HEK293 (cell line): Measurements from ENCODE around the gene HOXC5.
A peak's percentile ranks its signal among the peaks of the same experiment; 100 is the strongest.

ENCODE experiments used
- CTCF ChIA-PET: fragments of 350-600 bp; formaldehyde crosslinking; extraction: SDS; loops from one replicate; lab custom pipeline; 2021; ENCODE audit warnings: antibody characterized with exemption; lab: Yijun Ruan, JAX
- POLR2A ChIA-PET: fragments of 300-600 bp; formaldehyde crosslinking; extraction: SDS; loops from one replicate; lab custom pipeline; 2020; ENCODE audit warnings: antibody characterized with exemption, inconsistent platforms; lab: Yijun Ruan, JAX
- H3K27ac ChIP-seq: fragments of 200-500 bp; sonication (Bioruptor generic); 2 replicates; pipeline ENCODE4 v1.5.1; 2014; ENCODE audit warnings: low read depth, low read length, control low read depth, inconsistent platforms; ENCODE audit errors: extremely low read depth
- H3K36me3 ChIP-seq, 2 experiments: fragments of 200-500 bp in 1 of 2; sonication (Bioruptor generic) in 1 of 2; 1 replicate in 1 of 2; 2 replicates in 1 of 2; pipeline ENCODE4 v1.5.1; 2014 to 2017; ENCODE audit warnings: inconsistent platforms in 2 of 2, low read length in 2 of 2; ENCODE audit not compliant: control insufficient read depth in 2 of 2, insufficient read depth in 1 of 2
- H3K4me1 ChIP-seq: fragments of 200-500 bp; sonication (Bioruptor generic); 2 replicates; pipeline ENCODE4 v1.5.1; 2014; ENCODE audit warnings: mild to moderate bottlenecking, low read length, inconsistent platforms; ENCODE audit not compliant: control insufficient read depth, insufficient read depth
- H3K4me3 ChIP-seq: 2 replicates; pipeline ENCODE4 v1.5.1; 2011; ENCODE audit warnings: low read depth, mild to moderate bottlenecking, control low read depth, low read length, moderate library complexity
- H3K9me3 ChIP-seq: fragments of 200-500 bp; sonication (Bioruptor generic); 2 replicates; pipeline ENCODE4 v1.5.1; 2014; ENCODE audit warnings: low read depth, low read length, inconsistent platforms; ENCODE audit not compliant: control insufficient read depth, insufficient read depth
- EGR2 ChIP-seq: fragments of 450-650 bp; formaldehyde crosslinking; IDR thresholded peaks from 2 replicates; pipeline ENCODE4 v1.5.1; 2016; ENCODE audit warnings: low read depth, missing biosample characterization, missing genetic modification characterization
- GLI2 ChIP-seq: fragments of 450-650 bp; formaldehyde crosslinking; IDR thresholded peaks from 2 replicates; pipeline ENCODE4; 2017; ENCODE audit warnings: missing biosample characterization, missing genetic modification characterization, low read depth, borderline replicate concordance
- IKZF3 ChIP-seq: fragments of 450-650 bp; IDR thresholded peaks from 2 replicates; pipeline ENCODE4 v1.5.0; 2018; ENCODE audit warnings: missing biosample characterization, mild to moderate bottlenecking, missing genetic modification characterization, moderate library complexity
- KLF8 ChIP-seq: fragments of 450-650 bp; formaldehyde crosslinking; IDR thresholded peaks from 2 replicates; pipeline ENCODE4 v1.5.1; 2016; ENCODE audit warnings: missing biosample characterization, missing genetic modification characterization
- MYNN ChIP-seq: fragments of 450-650 bp; formaldehyde crosslinking; IDR thresholded peaks from 2 replicates; pipeline ENCODE4 v1.5.1; 2016; ENCODE audit warnings: missing biosample characterization, missing genetic modification characterization, borderline replicate concordance
- PATZ1 ChIP-seq: fragments of 450-650 bp; formaldehyde crosslinking; IDR thresholded peaks from 2 replicates; pipeline ENCODE4 v1.5.1; 2016; ENCODE audit warnings: missing biosample characterization, missing genetic modification characterization
- SCRT1 ChIP-seq: fragments of 450-650 bp; formaldehyde crosslinking; IDR thresholded peaks from 2 replicates; pipeline ENCODE4 v1.5.1; 2016; ENCODE audit warnings: missing biosample characterization, missing genetic modification characterization, borderline replicate concordance
- SP7 ChIP-seq: fragments of 450-650 bp; formaldehyde crosslinking; IDR thresholded peaks from 2 replicates; pipeline ENCODE4 v1.5.1; 2016; ENCODE audit warnings: missing biosample characterization, missing genetic modification characterization
- WT1 ChIP-seq: fragments of 450-650 bp; formaldehyde crosslinking; IDR thresholded peaks from 2 replicates; pipeline ENCODE4 v1.5.1; 2016; ENCODE audit warnings: missing biosample characterization, missing genetic modification characterization
- ZBTB1 ChIP-seq: fragments of 450-650 bp; formaldehyde crosslinking; IDR thresholded peaks from 2 replicates; pipeline ENCODE4 v1.5.1; 2016; ENCODE audit warnings: missing biosample characterization, missing genetic modification characterization
- ZFHX2 ChIP-seq: fragments of 450-650 bp; formaldehyde crosslinking; conservative IDR thresholded peaks from 2 replicates; pipeline ENCODE4 v1.5.1; 2016; ENCODE audit warnings: missing biosample characterization, missing genetic modification characterization
- ZFP3 ChIP-seq: fragments of 450-650 bp; formaldehyde crosslinking; IDR thresholded peaks from 2 replicates; pipeline ENCODE4 v1.5.1; 2016; ENCODE audit warnings: low read depth, missing biosample characterization, missing genetic modification characterization
- ZFP69B ChIP-seq: fragments of 450-650 bp; formaldehyde crosslinking; IDR thresholded peaks from 2 replicates; pipeline ENCODE4 v1.5.1; 2016; ENCODE audit warnings: missing biosample characterization, missing genetic modification characterization
- ZNF335 ChIP-seq: fragments of 450-650 bp; formaldehyde crosslinking; conservative IDR thresholded peaks from 2 replicates; pipeline ENCODE4 v1.5.1; 2016; ENCODE audit warnings: missing biosample characterization, missing genetic modification characterization
- ZNF350 ChIP-seq: fragments of 450-650 bp; formaldehyde crosslinking; IDR thresholded peaks from 2 replicates; pipeline ENCODE4 v1.5.0; 2017; ENCODE audit warnings: missing biosample characterization, mild to moderate bottlenecking, missing genetic modification characterization
- ZNF366 ChIP-seq: fragments of 450-650 bp; formaldehyde crosslinking; conservative IDR thresholded peaks from 2 replicates; pipeline ENCODE4 v1.5.1; 2016; ENCODE audit warnings: missing biosample characterization, missing genetic modification characterization
- ZNF660 ChIP-seq: fragments of 450-650 bp; IDR thresholded peaks from 2 replicates; pipeline ENCODE4 v1.5.1; 2018; ENCODE audit warnings: missing biosample characterization, mild to moderate bottlenecking, missing genetic modification characterization
- ZNF692 ChIP-seq: fragments of 450-650 bp; formaldehyde crosslinking; IDR thresholded peaks from 2 replicates; pipeline ENCODE4 v1.5.1; 2016; ENCODE audit warnings: missing biosample characterization, missing genetic modification characterization
- ZNF785 ChIP-seq: fragments of 450-650 bp; formaldehyde crosslinking; IDR thresholded peaks from 2 replicates; pipeline ENCODE4 v1.5.1; 2016; ENCODE audit warnings: missing biosample characterization, missing genetic modification characterization
- TF ChIP-seq, protein P1 (sequence below): fragments of 450-650 bp; formaldehyde crosslinking; IDR thresholded peaks from 2 replicates; pipeline ENCODE4 v1.5.1; 2017; ENCODE audit warnings: missing biosample characterization, missing genetic modification characterization
- TF ChIP-seq, protein P2 (sequence below): fragments of 450-650 bp; formaldehyde crosslinking; IDR thresholded peaks from 2 replicates; pipeline ENCODE4 v1.5.1; 2016; ENCODE audit warnings: missing biosample characterization, missing genetic modification characterization
- TF ChIP-seq, protein P3 (sequence below): fragments of 450-650 bp; IDR thresholded peaks from 2 replicates; pipeline ENCODE4 v1.5.1; 2018; ENCODE audit warnings: missing biosample characterization, missing genetic modification characterization
- TF ChIP-seq, protein P4 (sequence below): fragments of 450-650 bp; formaldehyde crosslinking; IDR thresholded peaks from 2 replicates; pipeline ENCODE4 v1.5.1; 2017; ENCODE audit warnings: missing biosample characterization, missing genetic modification characterization

The HOXC5 gene

DNA sequence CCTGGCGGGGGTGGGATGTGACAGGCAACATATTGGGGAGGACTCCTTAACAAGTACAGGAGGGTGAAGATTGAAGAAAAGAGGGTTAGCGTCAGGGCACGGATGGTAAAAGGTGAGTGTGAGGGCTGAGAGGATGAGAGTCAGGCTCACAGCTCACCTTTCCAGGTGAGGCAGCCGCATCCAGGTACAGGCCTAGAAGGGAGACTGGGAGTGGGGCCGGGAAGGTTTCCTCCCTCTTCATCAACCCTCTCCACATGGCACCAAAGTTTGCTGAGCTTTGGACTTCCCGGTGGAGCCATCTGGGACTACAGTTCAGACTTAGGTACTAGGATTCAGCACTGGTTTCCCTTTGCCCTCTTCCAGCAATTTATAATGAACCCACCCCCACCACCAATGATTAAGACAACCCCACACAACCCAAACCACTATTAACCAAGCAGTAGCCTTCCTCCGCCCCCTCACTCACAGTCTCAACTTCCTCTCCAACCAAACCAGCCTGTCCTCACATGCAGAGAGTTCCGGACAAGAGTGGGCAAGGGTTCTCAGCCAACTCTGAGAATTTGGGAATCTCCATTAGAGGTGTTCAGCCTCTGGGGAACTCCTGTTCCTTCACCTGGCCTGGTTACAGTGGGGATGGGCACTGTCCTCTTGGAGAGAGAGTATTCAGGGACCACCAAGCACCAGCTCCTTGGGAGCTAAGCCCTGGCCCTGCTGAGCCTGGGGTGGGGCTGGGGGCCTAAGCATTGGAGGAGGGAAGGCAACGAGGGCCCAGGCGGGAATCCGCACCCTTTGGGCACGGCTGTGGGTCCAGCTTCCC, 18.4 kb downstream of the HOXC5 start:
- POLR2A ChIA-PET = interaction anchor here (0.6 to 2.5 kb wide), 2 partner anchors 10 to 1773 kb away, joined by 8 to 13 read pairs; no protein-coding TSS in a partner anchor
- Histone ChIP-seq H3K4me3 (no peak overlapping the region), H3K36me3 (peaks cover 4 to 28% of the 10 kb centered on the region in 2 experiments)
- TF ChIP-seq SCRT1 (tag by site-specific recombination) (no peak), IKZF3 (tag by site-specific recombination) (0 out of 2 replicates have a peak, but pooled peaks have one; percentile 32), ZNF366 (tag by site-specific recombination) (no peak), SP7 (tag by site-specific recombination) (peak; percentile 6), ZNF350 (no peak), ZNF660 (tag by site-specific recombination) (no peak), WT1 (tag by site-specific recombination) (peak; percentile 89), ZFHX2 (tag by site-specific recombination) (peak; percentile 93), KLF8 (tag by site-specific recombination) (0 out of 2 replicates have a peak, but pooled peaks have one; percentile 22), ZBTB1 (tag by site-specific recombination) (no peak), PATZ1 (peak; percentile 74; the same call in 1 of the 2 replicates), ZFP69B (tag by site-specific recombination) (peak; percentile 23; the same call in 1 of the 2 replicates), EGR2 (tag by site-specific recombination) (peak; percentile 93), ZNF335 (no peak), GLI2 (tag by site-specific recombination) (no peak), MYNN (tag by site-specific recombination) (no peak), ZFP3 (tag by site-specific recombination) (no peak), ZNF785 (no peak), ZNF692 (no peak)
- TF ChIP-seq, protein P1, sequence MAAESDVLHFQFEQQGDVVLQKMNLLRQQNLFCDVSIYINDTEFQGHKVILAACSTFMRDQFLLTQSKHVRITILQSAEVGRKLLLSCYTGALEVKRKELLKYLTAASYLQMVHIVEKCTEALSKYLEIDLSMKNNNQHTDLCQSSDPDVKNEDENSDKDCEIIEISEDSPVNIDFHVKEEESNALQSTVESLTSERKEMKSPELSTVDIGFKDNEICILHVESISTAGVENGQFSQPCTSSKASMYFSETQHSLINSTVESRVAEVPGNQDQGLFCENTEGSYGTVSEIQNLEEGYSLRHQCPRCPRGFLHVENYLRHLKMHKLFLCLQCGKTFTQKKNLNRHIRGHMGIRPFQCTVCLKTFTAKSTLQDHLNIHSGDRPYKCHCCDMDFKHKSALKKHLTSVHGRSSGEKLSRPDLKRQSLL (tag by site-specific recombination) = no peak
- TF ChIP-seq, protein P2, sequence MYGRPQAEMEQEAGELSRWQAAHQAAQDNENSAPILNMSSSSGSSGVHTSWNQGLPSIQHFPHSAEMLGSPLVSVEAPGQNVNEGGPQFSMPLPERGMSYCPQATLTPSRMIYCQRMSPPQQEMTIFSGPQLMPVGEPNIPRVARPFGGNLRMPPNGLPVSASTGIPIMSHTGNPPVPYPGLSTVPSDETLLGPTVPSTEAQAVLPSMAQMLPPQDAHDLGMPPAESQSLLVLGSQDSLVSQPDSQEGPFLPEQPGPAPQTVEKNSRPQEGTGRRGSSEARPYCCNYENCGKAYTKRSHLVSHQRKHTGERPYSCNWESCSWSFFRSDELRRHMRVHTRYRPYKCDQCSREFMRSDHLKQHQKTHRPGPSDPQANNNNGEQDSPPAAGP = no peak
- TF ChIP-seq, protein P3, sequence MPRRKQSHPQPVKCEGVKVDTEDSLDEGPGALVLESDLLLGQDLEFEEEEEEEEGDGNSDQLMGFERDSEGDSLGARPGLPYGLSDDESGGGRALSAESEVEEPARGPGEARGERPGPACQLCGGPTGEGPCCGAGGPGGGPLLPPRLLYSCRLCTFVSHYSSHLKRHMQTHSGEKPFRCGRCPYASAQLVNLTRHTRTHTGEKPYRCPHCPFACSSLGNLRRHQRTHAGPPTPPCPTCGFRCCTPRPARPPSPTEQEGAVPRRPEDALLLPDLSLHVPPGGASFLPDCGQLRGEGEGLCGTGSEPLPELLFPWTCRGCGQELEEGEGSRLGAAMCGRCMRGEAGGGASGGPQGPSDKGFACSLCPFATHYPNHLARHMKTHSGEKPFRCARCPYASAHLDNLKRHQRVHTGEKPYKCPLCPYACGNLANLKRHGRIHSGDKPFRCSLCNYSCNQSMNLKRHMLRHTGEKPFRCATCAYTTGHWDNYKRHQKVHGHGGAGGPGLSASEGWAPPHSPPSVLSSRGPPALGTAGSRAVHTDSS = peak; percentile 55; the same call in 1 of the 2 replicates
- TF ChIP-seq, protein P4, sequence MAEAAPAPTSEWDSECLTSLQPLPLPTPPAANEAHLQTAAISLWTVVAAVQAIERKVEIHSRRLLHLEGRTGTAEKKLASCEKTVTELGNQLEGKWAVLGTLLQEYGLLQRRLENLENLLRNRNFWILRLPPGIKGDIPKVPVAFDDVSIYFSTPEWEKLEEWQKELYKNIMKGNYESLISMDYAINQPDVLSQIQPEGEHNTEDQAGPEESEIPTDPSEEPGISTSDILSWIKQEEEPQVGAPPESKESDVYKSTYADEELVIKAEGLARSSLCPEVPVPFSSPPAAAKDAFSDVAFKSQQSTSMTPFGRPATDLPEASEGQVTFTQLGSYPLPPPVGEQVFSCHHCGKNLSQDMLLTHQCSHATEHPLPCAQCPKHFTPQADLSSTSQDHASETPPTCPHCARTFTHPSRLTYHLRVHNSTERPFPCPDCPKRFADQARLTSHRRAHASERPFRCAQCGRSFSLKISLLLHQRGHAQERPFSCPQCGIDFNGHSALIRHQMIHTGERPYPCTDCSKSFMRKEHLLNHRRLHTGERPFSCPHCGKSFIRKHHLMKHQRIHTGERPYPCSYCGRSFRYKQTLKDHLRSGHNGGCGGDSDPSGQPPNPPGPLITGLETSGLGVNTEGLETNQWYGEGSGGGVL = peak; percentile 25; the same call in 1 of the 2 replicates

More for the DNA sequence above, 18.4 kb downstream of the HOXC5 start:
- CTCF ChIA-PET = interaction anchor here (0.7 to 2.1 kb wide), 7 partner anchors 10 to 322 kb away, joined by 3 to 10 read pairs (median 4); partner anchors contain the start of genes HOXC5 and HOXC8
- Histone ChIP-seq H3K9me3 (no peaks in the 10 kb centered on the region), H3K4me1 (peaks cover 61% of the 10 kb centered on the region), H3K27ac (peak overlapping the region; percentile 99)
